Colonic mucosa (tissue), 4 donors: ENCODE data around the gene NBAS. TPM values are rescaled to one million over a fixed set of nuclear protein-coding genes. Genes with fewer than 3 reads are reported as not detected.

Experiments
- DNase-seq: peaks from one replicate; pipeline ENCODE4 v3.0.0-alpha.2; 2020
- H3K27ac ChIP-seq: fragments of 200-600 bp; one replicate; pipeline ENCODE4 v1.8.0; 2021
- H3K27me3 ChIP-seq: fragments of 200-600 bp; one replicate; pipeline ENCODE4 v1.8.0; 2021
- H3K36me3 ChIP-seq: fragments of 200-600 bp; one replicate; pipeline ENCODE4 v1.8.0; 2021
- H3K4me1 ChIP-seq: fragments of 200-600 bp; one replicate; pipeline ENCODE4 v1.8.0; 2021; ENCODE audit warnings: mild to moderate bottlenecking
- H3K4me3 ChIP-seq: fragments of 200-600 bp; one replicate; pipeline ENCODE4 v1.8.0; 2021
- H3K9ac ChIP-seq, 2 donors: one replicate each; pipeline ENCODE4 v1.7.0; 2013; ENCODE audit warnings: control low read depth in 2 of 2, low read depth in 2 of 2, low read length in 2 of 2
- H3K9me3 ChIP-seq: fragments of 200-600 bp; one replicate; pipeline ENCODE4 v1.8.0; 2021
- CTCF ChIP-seq: fragments of 200-600 bp; IDR thresholded peaks from one replicate; pipeline ENCODE4 v1.8.0; 2022; ENCODE audit warnings: antibody characterized with exemption, mild to moderate bottlenecking
- intact Hi-C: fragments of 100-400 bp; cut with DNase I; formaldehyde crosslinking; loops from one replicate; pipeline ENCODE4 v1.14.1; 2022
- total RNA-seq, 2 donors: library from RNA; stranded (reverse); fragmentation: NEBNext Ultra II Directional in 1 of 2; extraction: Animal tissue kit (Norgen Biotek cat#: 25700) in 1 of 2; gene quantifications; one replicate each; pipeline ENCODE4 v1.2.1, GENCODE V29; 2021
- donor health status: healthy.
- donor health status: DM: no; HTN: no; CAD: no.
- donor health status: DM: no; HTN: no; CAD: no.

The NBAS gene
- total RNA-seq, 2 donors from 2014 or later: 34.4 to 38.9 TPM

- no peak for DNase-seq
These were observed 262.4 kb downstream of the NBAS start for GRCh38 chr2:15298770-15299169.

DNA sequence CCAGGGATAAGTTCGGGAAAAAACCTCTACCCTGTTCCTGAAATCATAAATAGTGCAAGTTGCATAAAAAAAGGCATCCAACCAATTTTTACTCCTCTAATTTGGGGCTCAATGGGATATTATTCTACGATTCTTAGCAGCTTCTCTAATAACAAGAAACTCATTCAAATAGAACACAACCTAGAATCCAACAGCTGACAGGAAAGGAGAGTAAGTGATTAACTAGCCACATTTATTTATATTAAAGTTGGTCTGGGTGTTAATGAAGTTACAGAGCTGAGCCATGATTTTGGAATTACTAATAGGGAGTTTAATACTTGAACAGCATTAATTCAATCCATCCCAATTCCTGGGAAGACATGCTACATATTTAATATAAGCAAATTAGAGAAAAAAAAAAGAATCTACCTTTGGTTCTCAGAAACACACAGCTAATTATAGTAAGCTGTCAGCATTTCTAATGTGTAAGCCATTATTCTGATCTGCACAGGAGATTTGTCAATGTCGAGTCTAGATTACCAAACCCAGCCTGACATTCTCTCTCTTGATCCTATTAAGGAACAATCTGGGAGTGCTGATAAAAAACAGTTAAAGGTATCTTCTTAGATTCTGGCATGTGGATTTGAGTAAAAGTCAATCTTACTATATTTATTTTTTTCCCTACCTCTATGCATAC, 267.7 kb downstream of the NBAS start:
- no peak for DNase-seq
- H3K27ac ChIP-seq: no peak overlapping the region

More at GRCh38 chr2:15298770-15299169, 262.4 kb downstream of the NBAS start:
- intact Hi-C loops: no loop called here
- Histone ChIP-seq H3K9me3 (no peaks in the 10 kb centered on the region), H3K9ac (no peak overlapping the region), H3K4me3 (no peak overlapping the region), H3K27ac (no peak overlapping the region), H3K36me3 (no peaks in the 10 kb centered on the region), H3K27me3 (no peaks in the 10 kb centered on the region), H3K4me1 (no peaks in the 10 kb centered on the region)
- TF ChIP-seq CTCF: no peak

DNA sequence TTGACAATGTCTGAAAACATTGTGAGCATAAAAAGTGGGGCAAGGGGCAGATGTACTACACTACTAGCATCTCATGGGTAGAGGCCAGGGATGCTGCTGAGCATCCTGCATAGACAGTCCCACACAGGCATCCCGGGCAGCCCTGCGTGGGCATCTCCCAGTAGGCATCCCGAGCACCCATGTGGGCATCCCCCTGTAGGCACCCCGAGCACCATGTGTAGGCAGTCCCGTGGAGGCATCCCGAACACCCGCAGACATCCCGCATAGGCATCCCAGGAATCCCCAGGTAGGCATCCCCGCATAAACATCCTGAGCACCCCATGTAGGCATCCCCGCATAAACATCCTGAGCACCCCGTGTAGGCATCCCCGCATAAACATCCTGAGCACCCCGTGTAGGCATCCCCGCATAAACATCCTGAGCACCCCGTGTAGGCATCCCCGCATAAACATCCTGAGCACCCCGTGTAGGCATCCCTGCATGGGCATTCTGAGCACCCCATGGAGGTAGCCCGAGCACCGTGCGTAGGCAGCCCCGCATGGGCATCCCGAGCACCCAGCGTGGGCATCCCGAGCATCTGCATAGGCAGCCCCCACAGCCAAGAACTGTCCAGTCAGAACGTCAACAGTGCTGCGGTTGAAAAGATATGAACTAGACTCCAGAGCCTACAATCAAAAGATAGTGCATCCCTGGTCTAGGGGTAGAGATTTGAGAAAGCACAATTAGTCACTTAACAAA, 273.5 kb downstream of the NBAS start:
- Histone ChIP-seq H3K27ac (no peak overlapping the region), H3K4me3 (no peak overlapping the region), H3K4me1 (no peaks in the 10 kb centered on the region), H3K36me3 (no peaks in the 10 kb centered on the region), H3K9ac (no peak overlapping the region), H3K9me3 (no peaks in the 10 kb centered on the region), H3K27me3 (no peaks in the 10 kb centered on the region)
- DNase-seq: no peak
- intact Hi-C loops: no loop called here
- TF ChIP-seq CTCF: no peak

More for the DNA sequence above, 267.7 kb downstream of the NBAS start:
- H3K36me3 ChIP-seq: no peaks in the 10 kb centered on the region
- no peaks in the 10 kb centered on the region for H3K27me3 ChIP-seq
- no peak overlapping the region for H3K9ac ChIP-seq
- no peak overlapping the region for H3K4me3 ChIP-seq
- no peak for TF ChIP-seq CTCF
- no peaks in the 10 kb centered on the region for H3K4me1 ChIP-seq
- intact Hi-C loops: no loop called here
- no peaks in the 10 kb centered on the region for H3K9me3 ChIP-seq

DNA sequence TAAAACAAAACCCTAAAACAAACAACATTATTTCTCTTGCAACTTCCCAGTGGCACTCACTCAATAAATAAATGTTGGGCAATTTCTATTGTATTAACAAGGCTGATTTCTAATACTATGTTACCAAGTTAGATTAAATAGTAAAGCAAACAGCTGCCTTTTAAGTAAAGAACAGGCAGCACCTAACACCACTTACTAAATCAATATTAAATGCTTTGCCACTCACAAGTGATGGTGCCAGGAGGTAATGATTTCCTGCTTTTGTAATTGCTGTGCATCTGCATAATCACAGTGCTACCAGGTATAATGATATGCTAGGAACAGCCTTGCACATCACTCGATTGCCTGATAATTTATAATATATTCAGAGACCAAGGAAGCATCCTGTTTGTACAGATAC, 276.5 kb downstream of the NBAS start:
- Histone ChIP-seq H3K9ac (no peak overlapping the region), H3K9me3 (no peaks in the 10 kb centered on the region), H3K27ac (no peak overlapping the region), H3K4me1 (no peaks in the 10 kb centered on the region), H3K4me3 (no peak overlapping the region), H3K27me3 (no peaks in the 10 kb centered on the region), H3K36me3 (peaks cover 3% of the 10 kb centered on the region)
- no peak for TF ChIP-seq CTCF
- intact Hi-C loops: no loop called here
- no peak for DNase-seq

- TF ChIP-seq CTCF: no peak
- H3K27ac ChIP-seq: no peak overlapping the region
These were observed 279.5 kb downstream of the NBAS start for GRCh38 chr2:15281681-15282080.

More at GRCh38 chr2:15281681-15282080, 279.5 kb downstream of the NBAS start:
- no peaks in the 10 kb centered on the region for H3K27me3 ChIP-seq
- no peaks in the 10 kb centered on the region for H3K9me3 ChIP-seq
- no peak for DNase-seq
- H3K36me3 ChIP-seq: peaks cover 3% of the 10 kb centered on the region
- H3K9ac ChIP-seq: no peak overlapping the region
- intact Hi-C loops: no loop called here
- H3K4me1 ChIP-seq: no peaks in the 10 kb centered on the region
- H3K4me3 ChIP-seq: no peak overlapping the region
